Measurements from ENCODE around the gene OR8G5. TPM values are rescaled to one million over a fixed set of nuclear protein-coding genes. Genes with fewer than 3 reads are reported as not detected.

Gene OR8G5
- total and polyA plus RNA-seq, 4 donors: not detected

DNA sequence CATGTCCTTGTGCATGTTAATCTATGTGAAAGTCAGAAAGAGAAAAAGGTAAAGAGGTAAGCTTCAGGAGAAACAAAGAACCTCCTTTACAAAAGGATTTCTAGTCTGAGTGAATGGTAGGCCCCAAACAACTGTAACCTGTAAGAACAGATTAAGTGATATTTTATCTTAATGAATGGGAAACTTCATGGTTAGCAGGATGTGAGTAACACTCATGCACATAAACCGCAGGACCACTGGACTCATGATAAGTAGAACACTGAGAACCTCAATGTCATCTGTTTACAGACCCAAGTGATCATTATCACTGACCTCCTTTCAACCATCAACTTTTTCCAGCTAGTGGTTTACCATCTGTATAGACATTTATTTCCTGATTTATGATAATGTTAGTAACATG is 19.9 kb downstream of the OR8G5 start:
- no peaks in the 10 kb centered on the region for H3K9me3 ChIP-seq (ENCODE audit: control insufficient read depth in 4 of 4, low read length in 3 of 4)
- no peak overlapping the region for H3K4me3 ChIP-seq (ENCODE audit: low read depth in 1 of 3, low read length in 3 of 3)
- H3K4me1 ChIP-seq (ENCODE audit: control insufficient read depth in 4 of 4, insufficient read depth in 4 of 4, low read length in 3 of 4): no peaks in the 10 kb centered on the region
- H3K27ac ChIP-seq (ENCODE audit: low read depth in 1 of 2, low read length in 2 of 2): no peak overlapping the region
- DNase-seq (ENCODE audit: low spot score): no peak
- no peaks in the 10 kb centered on the region for H3K27me3 ChIP-seq (ENCODE audit: control insufficient read depth in 4 of 4, insufficient read depth in 4 of 4, low read length in 3 of 4)
- no peaks in the 10 kb centered on the region for H3K36me3 ChIP-seq (ENCODE audit: control insufficient read depth in 4 of 4, insufficient read depth in 3 of 4, low read depth in 1 of 4, low read length in 3 of 4)
- WGBS: 59% methylated on average over 1 of the region's 1 CpG
- H3K9ac ChIP-seq (ENCODE audit: low read depth in 1 of 2, low read length in 2 of 2): no peak overlapping the region
- TF ChIP-seq, protein P1, sequence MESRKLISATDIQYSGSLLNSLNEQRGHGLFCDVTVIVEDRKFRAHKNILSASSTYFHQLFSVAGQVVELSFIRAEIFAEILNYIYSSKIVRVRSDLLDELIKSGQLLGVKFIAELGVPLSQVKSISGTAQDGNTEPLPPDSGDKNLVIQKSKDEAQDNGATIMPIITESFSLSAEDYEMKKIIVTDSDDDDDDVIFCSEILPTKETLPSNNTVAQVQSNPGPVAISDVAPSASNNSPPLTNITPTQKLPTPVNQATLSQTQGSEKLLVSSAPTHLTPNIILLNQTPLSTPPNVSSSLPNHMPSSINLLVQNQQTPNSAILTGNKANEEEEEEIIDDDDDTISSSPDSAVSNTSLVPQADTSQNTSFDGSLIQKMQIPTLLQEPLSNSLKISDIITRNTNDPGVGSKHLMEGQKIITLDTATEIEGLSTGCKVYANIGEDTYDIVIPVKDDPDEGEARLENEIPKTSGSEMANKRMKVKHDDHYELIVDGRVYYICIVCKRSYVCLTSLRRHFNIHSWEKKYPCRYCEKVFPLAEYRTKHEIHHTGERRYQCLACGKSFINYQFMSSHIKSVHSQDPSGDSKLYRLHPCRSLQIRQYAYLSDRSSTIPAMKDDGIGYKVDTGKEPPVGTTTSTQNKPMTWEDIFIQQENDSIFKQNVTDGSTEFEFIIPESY (IDR thresholded peaks at IDR 0.05): no peak
- no peak for TF ChIP-seq SP1 (IDR thresholded peaks at IDR 0.05)
- no peak for TF ChIP-seq TAF1 (conservative IDR thresholded peaks at IDR 0.05)
- no peak for TF ChIP-seq EGR1 (IDR thresholded peaks at IDR 0.05; ENCODE audit: low read depth in 2 of 2)
- TF ChIP-seq, protein P2, sequence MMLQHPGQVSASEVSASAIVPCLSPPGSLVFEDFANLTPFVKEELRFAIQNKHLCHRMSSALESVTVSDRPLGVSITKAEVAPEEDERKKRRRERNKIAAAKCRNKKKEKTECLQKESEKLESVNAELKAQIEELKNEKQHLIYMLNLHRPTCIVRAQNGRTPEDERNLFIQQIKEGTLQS (IDR thresholded peaks at IDR 0.05): no peak
- TF ChIP-seq HNF4A (conservative IDR thresholded peaks at IDR 0.05): no peak
- TF ChIP-seq JUND (IDR thresholded peaks at IDR 0.05): no peak
- TF ChIP-seq HNF4G (IDR thresholded peaks at IDR 0.05): no peak
- TF ChIP-seq, protein P3, sequence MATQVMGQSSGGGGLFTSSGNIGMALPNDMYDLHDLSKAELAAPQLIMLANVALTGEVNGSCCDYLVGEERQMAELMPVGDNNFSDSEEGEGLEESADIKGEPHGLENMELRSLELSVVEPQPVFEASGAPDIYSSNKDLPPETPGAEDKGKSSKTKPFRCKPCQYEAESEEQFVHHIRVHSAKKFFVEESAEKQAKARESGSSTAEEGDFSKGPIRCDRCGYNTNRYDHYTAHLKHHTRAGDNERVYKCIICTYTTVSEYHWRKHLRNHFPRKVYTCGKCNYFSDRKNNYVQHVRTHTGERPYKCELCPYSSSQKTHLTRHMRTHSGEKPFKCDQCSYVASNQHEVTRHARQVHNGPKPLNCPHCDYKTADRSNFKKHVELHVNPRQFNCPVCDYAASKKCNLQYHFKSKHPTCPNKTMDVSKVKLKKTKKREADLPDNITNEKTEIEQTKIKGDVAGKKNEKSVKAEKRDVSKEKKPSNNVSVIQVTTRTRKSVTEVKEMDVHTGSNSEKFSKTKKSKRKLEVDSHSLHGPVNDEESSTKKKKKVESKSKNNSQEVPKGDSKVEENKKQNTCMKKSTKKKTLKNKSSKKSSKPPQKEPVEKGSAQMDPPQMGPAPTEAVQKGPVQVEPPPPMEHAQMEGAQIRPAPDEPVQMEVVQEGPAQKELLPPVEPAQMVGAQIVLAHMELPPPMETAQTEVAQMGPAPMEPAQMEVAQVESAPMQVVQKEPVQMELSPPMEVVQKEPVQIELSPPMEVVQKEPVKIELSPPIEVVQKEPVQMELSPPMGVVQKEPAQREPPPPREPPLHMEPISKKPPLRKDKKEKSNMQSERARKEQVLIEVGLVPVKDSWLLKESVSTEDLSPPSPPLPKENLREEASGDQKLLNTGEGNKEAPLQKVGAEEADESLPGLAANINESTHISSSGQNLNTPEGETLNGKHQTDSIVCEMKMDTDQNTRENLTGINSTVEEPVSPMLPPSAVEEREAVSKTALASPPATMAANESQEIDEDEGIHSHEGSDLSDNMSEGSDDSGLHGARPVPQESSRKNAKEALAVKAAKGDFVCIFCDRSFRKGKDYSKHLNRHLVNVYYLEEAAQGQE (IDR thresholded peaks at IDR 0.05): no peak
- TF ChIP-seq YY1 (IDR thresholded peaks at IDR 0.05): no peak
- no peak for TF ChIP-seq NR2F2 (IDR thresholded peaks at IDR 0.05)
- TF ChIP-seq, protein P4, sequence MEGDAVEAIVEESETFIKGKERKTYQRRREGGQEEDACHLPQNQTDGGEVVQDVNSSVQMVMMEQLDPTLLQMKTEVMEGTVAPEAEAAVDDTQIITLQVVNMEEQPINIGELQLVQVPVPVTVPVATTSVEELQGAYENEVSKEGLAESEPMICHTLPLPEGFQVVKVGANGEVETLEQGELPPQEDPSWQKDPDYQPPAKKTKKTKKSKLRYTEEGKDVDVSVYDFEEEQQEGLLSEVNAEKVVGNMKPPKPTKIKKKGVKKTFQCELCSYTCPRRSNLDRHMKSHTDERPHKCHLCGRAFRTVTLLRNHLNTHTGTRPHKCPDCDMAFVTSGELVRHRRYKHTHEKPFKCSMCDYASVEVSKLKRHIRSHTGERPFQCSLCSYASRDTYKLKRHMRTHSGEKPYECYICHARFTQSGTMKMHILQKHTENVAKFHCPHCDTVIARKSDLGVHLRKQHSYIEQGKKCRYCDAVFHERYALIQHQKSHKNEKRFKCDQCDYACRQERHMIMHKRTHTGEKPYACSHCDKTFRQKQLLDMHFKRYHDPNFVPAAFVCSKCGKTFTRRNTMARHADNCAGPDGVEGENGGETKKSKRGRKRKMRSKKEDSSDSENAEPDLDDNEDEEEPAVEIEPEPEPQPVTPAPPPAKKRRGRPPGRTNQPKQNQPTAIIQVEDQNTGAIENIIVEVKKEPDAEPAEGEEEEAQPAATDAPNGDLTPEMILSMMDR (IDR thresholded peaks at IDR 0.05; ENCODE audit: low read depth, low read length, missing input control): no peak

DNA sequence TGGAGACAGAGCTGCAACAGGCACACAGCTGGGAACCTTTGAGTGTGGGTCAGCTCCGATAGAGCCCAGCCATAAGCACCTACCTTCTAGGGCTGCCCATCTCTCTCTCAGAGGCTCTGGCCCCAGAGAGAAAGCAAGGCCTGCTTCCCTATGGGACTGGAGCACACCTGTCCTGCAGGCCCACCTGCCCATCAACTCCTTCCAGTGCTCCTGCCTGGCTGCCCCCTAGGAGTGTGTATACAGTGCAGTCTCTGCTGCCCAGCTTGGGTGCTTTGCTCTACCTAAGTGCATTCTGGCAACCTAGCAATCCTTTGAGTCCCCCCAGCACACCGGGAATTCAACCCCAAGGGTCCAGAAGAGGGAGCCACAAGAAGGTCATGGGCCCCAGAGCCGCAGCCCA is 21.0 kb downstream of the OR8G5 start:
- Histone ChIP-seq H3K4me1 (ENCODE audit: control insufficient read depth in 4 of 4, insufficient read depth in 4 of 4, low read length in 3 of 4) (no peaks in the 10 kb centered on the region), H3K27ac (ENCODE audit: low read depth in 1 of 2, low read length in 2 of 2) (no peak overlapping the region), H3K36me3 (ENCODE audit: control insufficient read depth in 4 of 4, insufficient read depth in 3 of 4, low read depth in 1 of 4, low read length in 3 of 4) (no peaks in the 10 kb centered on the region), H3K9ac (ENCODE audit: low read depth in 1 of 2, low read length in 2 of 2) (no peak overlapping the region), H3K4me3 (ENCODE audit: low read depth in 1 of 3, low read length in 3 of 3) (no peak overlapping the region), H3K27me3 (ENCODE audit: control insufficient read depth in 4 of 4, insufficient read depth in 4 of 4, low read length in 3 of 4) (no peaks in the 10 kb centered on the region), H3K9me3 (ENCODE audit: control insufficient read depth in 4 of 4, low read length in 3 of 4) (no peaks in the 10 kb centered on the region)
- no peak for DNase-seq (ENCODE audit: low spot score)
- 81% methylated on average over 3 of the region's 3 CpGs for WGBS
- no peak for TF ChIP-seq FOXA2 (IDR thresholded peaks at IDR 0.05)
- TF ChIP-seq RXRA (IDR thresholded peaks at IDR 0.05): no peak
- no peak for TF ChIP-seq NR2F2 (IDR thresholded peaks at IDR 0.05)
- no peak for TF ChIP-seq JUND (IDR thresholded peaks at IDR 0.05)
- TF ChIP-seq FOXA1 (IDR thresholded peaks at IDR 0.05): no peak
- TF ChIP-seq, protein P3 (IDR thresholded peaks at IDR 0.05): no peak
- TF ChIP-seq SP1 (IDR thresholded peaks at IDR 0.05): no peak
- no peak for TF ChIP-seq RAD21 (IDR thresholded peaks at IDR 0.05)
- TF ChIP-seq YY1 (IDR thresholded peaks at IDR 0.05): no peak
- TF ChIP-seq HNF4A (conservative IDR thresholded peaks at IDR 0.05): no peak
- TF ChIP-seq, protein P5, sequence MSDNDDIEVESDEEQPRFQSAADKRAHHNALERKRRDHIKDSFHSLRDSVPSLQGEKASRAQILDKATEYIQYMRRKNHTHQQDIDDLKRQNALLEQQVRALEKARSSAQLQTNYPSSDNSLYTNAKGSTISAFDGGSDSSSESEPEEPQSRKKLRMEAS (IDR thresholded peaks at IDR 0.05): no peak
- TF ChIP-seq EGR1 (IDR thresholded peaks at IDR 0.05; ENCODE audit: low read depth in 2 of 2): no peak
- TF ChIP-seq, protein P1 (IDR thresholded peaks at IDR 0.05): no peak
- TF ChIP-seq HNF4G (IDR thresholded peaks at IDR 0.05): no peak
- TF ChIP-seq, protein P2 (IDR thresholded peaks at IDR 0.05): no peak
- no peak for TF ChIP-seq TAF1 (conservative IDR thresholded peaks at IDR 0.05)
